B cell (primary cell): Measurements from ENCODE around the gene SHE. TPM values are rescaled to one million over a fixed set of nuclear protein-coding genes. Genes with fewer than 3 reads are reported as not detected.

Experiments
- ATAC-seq: fragments of 200-7000 bp; cut with Tn5 transposase; one replicate; pipeline ENCODE4 v1.10.0; 2021; ENCODE audit warnings: low read depth, mild to moderate bottlenecking, moderate number of reproducible peaks, moderate library complexity
- CTCF ChIA-PET: fragments of 350-600 bp; sonication (Branson Sonifier 250); formaldehyde crosslinking; loops from one replicate; lab custom pipeline; 2021; ENCODE audit warnings: antibody characterized with exemption, inconsistent platforms; lab: Charles Lee
- POLR2A ChIA-PET: fragments of 350-600 bp; sonication (Branson Sonifier 250); formaldehyde crosslinking; loops from one replicate; lab custom pipeline; 2021; ENCODE audit warnings: antibody characterized with exemption; lab: Charles Lee
- DNase-seq: peaks from one replicate; pipeline ENCODE4 v3.0.0; 2013
- H2AFZ ChIP-seq: 2 replicates; pipeline ENCODE4 v1.6.1; 2012; ENCODE audit warnings: mild to moderate bottlenecking, low read depth, low read length; ENCODE audit not compliant: insufficient read depth, poor library complexity, severe bottlenecking
- H3K27ac ChIP-seq, 2 donors: 1 replicate in 1 of 2; 2 replicates in 1 of 2; pipeline ENCODE4 v1.5.1; 2012 to 2013; ENCODE audit warnings: low read length in 2 of 2, mild to moderate bottlenecking in 2 of 2, moderate library complexity in 1 of 2
- H3K27me3 ChIP-seq, 4 experiments: fragments of 200-600 bp in 1 of 4; sonication (generic) in 1 of 4; replicated peaks in 1 of 4; 1 replicate in 2 of 4; 2 replicates in 2 of 4; pipeline versions ENCODE4 v1.6.1 to v1.7.0; 2013 to 2016; ENCODE audit warnings: low read length in 3 of 4, mild to moderate bottlenecking in 2 of 4, mixed read lengths in 1 of 4, moderate library complexity in 1 of 4; ENCODE audit not compliant: insufficient read depth in 4 of 4, control insufficient read depth in 3 of 4; ENCODE audit errors: control extremely low read depth in 1 of 4
- H3K36me3 ChIP-seq, 2 experiments: replicated peaks in 1 of 2; 1 replicate in 1 of 2; 2 replicates in 1 of 2; pipeline versions ENCODE4 v1.6.1 to v1.7.1; 2013; ENCODE audit warnings: low read length in 1 of 2; ENCODE audit not compliant: insufficient read depth in 2 of 2, control insufficient read depth in 1 of 2; ENCODE audit errors: control extremely low read depth in 1 of 2, extremely low read depth in 1 of 2
- H3K4me1 ChIP-seq, 2 donors: fragments of 200-600 bp in 1 of 2; sonication (generic) in 1 of 2; 1 replicate in 1 of 2; 2 replicates in 1 of 2; pipeline versions ENCODE4 v1.5.1 to v1.6.1; 2013 to 2017; ENCODE audit warnings: low read length in 2 of 2; ENCODE audit not compliant: control insufficient read depth in 2 of 2, insufficient read depth in 2 of 2
- H3K4me2 ChIP-seq: replicated peaks from 2 replicates; pipeline ENCODE3; 2012; ENCODE audit warnings: mild to moderate bottlenecking, low read depth, low read length; ENCODE audit not compliant: poor library complexity, severe bottlenecking
- H3K4me3 ChIP-seq, 5 experiments: fragments of 200-600 bp in 1 of 5; sonication (generic) in 1 of 5; 1 replicate in 3 of 5; 2 replicates in 2 of 5; pipeline versions ENCODE4 v1.5.1 to v1.7.0; 2011 to 2016; ENCODE audit warnings: low read length in 4 of 5, mild to moderate bottlenecking in 4 of 5, low read depth in 2 of 5, control low read depth in 1 of 5, moderate library complexity in 1 of 5; ENCODE audit not compliant: insufficient read depth in 1 of 5; ENCODE audit errors: control extremely low read depth in 1 of 5, extremely low read depth in 1 of 5
- H3K79me2 ChIP-seq: fragments of 200-600 bp; sonication (generic); one replicate; pipeline ENCODE4 v1.6.0; 2016; ENCODE audit warnings: low read length; ENCODE audit not compliant: control insufficient read depth, insufficient read depth
- H3K9ac ChIP-seq: fragments of 200-600 bp; sonication (generic); 2 replicates; pipeline ENCODE4 v1.6.1; 2017; ENCODE audit warnings: mild to moderate bottlenecking, low read length, moderate library complexity
- H3K9me3 ChIP-seq, 3 donors: one replicate each; pipeline versions ENCODE4 v1.6.1 to v1.7.1; 2013; ENCODE audit warnings: low read length in 2 of 3; ENCODE audit not compliant: control insufficient read depth in 2 of 3, insufficient read depth in 1 of 3; ENCODE audit errors: control extremely low read depth in 1 of 3
- H4K20me1 ChIP-seq: 2 replicates; pipeline ENCODE4 v1.6.0; 2012; ENCODE audit warnings: mild to moderate bottlenecking, low read length; ENCODE audit not compliant: insufficient read depth, control insufficient read depth, poor library complexity, severe bottlenecking
- H3K27ac Mint-ChIP-seq: one replicate; pipeline ENCODE4 v1.8.0; 2021; ENCODE audit warnings: mixed read lengths
- H3K27me3 Mint-ChIP-seq: one replicate; pipeline ENCODE4 v1.8.0; 2021; ENCODE audit warnings: mixed read lengths
- H3K4me1 Mint-ChIP-seq: one replicate; pipeline ENCODE4 v1.8.0; 2021; ENCODE audit warnings: mixed read lengths
- H3K4me3 Mint-ChIP-seq: one replicate; pipeline ENCODE4 v1.8.0; 2021; ENCODE audit warnings: mixed read lengths
- H3K9me3 Mint-ChIP-seq: one replicate; pipeline ENCODE4 v1.8.0; 2022; ENCODE audit warnings: mixed read lengths; ENCODE audit not compliant: insufficient read depth
- CTCF ChIP-seq: fragments of 200-600 bp; IDR thresholded peaks from one replicate; pipeline ENCODE4 v1.8.0; 2022; ENCODE audit warnings: antibody characterized with exemption, mild to moderate bottlenecking
- EZH2 ChIP-seq: IDR thresholded peaks from 2 replicates; pipeline ENCODE4 v1.6.1; 2012; ENCODE audit warnings: borderline replicate concordance, low read depth, mild to moderate bottlenecking, moderate library complexity, low read length; ENCODE audit not compliant: insufficient read depth, poor library complexity, severe bottlenecking
- WGBS: methylation state at CpG from one replicate; pipeline ENCODE4 v1.1.5; 2013; ENCODE audit warnings: missing lambda C conversion rate; ENCODE audit not compliant: insufficient coverage; 5-methylcytosine and 5-hydroxymethylcytosine counted together
- intact Hi-C: fragments of 100-400 bp; cut with micrococcal nuclease; formaldehyde crosslinking; loops from one replicate; pipeline ENCODE4 v1.10.0; 2022
- polyA plus RNA-seq: library from polyadenylated mRNA; depleted of rRNA; stranded (reverse); fragments of >200 nt; gene quantifications from 2 replicates; pipeline ENCODE4 v1.2.3, GENCODE V29; 2012
- total RNA-seq, 2 donors: library from RNA; stranded (reverse); fragments of 120-200 nt in 1 of 2; gene quantifications; 1 replicate in 1 of 2; 2 replicates in 1 of 2; pipeline versions ENCODE4 v1.2.3 to v1.2.4, GENCODE V29; 2013 to 2022

Gene SHE
- total and polyA plus RNA-seq, 2 donors (not counting 1 experiment from before 2014, with no cell fraction given) = 0.01 TPM; not detected in 1

GRCh38 chr1:154520333-154520732, 18.1 kb upstream of the SHE start:
- no peaks in the 10 kb centered on the region for H4K20me1 ChIP-seq
- no peaks in the 10 kb centered on the region for H3K9me3 ChIP-seq
- peaks cover 0 to 12% (median 3%) of the 10 kb centered on the region in 4 experiments for H3K27me3 ChIP-seq
- H3K4me3 ChIP-seq = no peak overlapping the region
- H3K4me3 Mint-ChIP-seq = no peak overlapping the region
- H3K9me3 Mint-ChIP-seq = no peaks in the 10 kb centered on the region
- H3K4me1 Mint-ChIP-seq = no peaks in the 10 kb centered on the region
- intact Hi-C loops = no loop called here
- DNase-seq = no peak
- H3K79me2 ChIP-seq = no peaks in the 10 kb centered on the region
- no peak overlapping the region for H3K9ac ChIP-seq
- ATAC-seq = no peak
- no peaks in the 10 kb centered on the region for H3K36me3 ChIP-seq
- CTCF ChIA-PET = no interaction called here
- no peak overlapping the region for H3K27ac Mint-ChIP-seq
- H3K4me2 ChIP-seq = no peak overlapping the region
- H3K4me1 ChIP-seq = no peaks in the 10 kb centered on the region
- TF ChIP-seq EZH2 (no peak), CTCF (no peak)
- H2AFZ ChIP-seq = no peak overlapping the region
- peaks cover 37% of the 10 kb centered on the region for H3K27me3 Mint-ChIP-seq
- POLR2A ChIA-PET = no interaction called here
- 70% methylated on average over 2 of the region's 3 CpGs for WGBS
- H3K27ac ChIP-seq = no peak overlapping the region

- POLR2A ChIA-PET = no interaction called here
- TF ChIP-seq EZH2 = no peak
- no peak overlapping the region for H3K4me3 Mint-ChIP-seq
- Histone ChIP-seq H3K9ac (no peak overlapping the region), H3K4me2 (no peak overlapping the region), H3K27me3 (peaks cover 0 to 10% (median 3%) of the 10 kb centered on the region in 4 experiments), H4K20me1 (no peaks in the 10 kb centered on the region), H3K27ac (no peak overlapping the region), H3K4me1 (no peaks in the 10 kb centered on the region), H3K4me3 (no peak overlapping the region), H3K79me2 (no peaks in the 10 kb centered on the region), H3K9me3 (no peaks in the 10 kb centered on the region), H3K36me3 (no peaks in the 10 kb centered on the region), H2AFZ (no peak overlapping the region)
- ATAC-seq = no peak
- H3K27me3 Mint-ChIP-seq = peaks cover 40% of the 10 kb centered on the region
- no peaks in the 10 kb centered on the region for H3K9me3 Mint-ChIP-seq
- 96% methylated on average over 6 of the region's 9 CpGs for WGBS
- H3K27ac Mint-ChIP-seq = no peak overlapping the region
- H3K4me1 Mint-ChIP-seq = no peaks in the 10 kb centered on the region
- CTCF ChIA-PET = no interaction called here
- intact Hi-C loops = no loop called here
- no peak for DNase-seq
Observed at GRCh38 chr1:154519591-154519991, 17.4 kb upstream of the SHE start.
